HG03196 (cell line): Measurements from ENCODE around the gene MPP3.
"Not testable (repeated sequence)": the region's sequence is repeated elsewhere in the genome, so short reads cannot be mapped to it uniquely, and the experiment has no call there.

Experiments used
- ATAC-seq: cut with Tn5 transposase; IDR thresholded peaks from one replicate; pipeline ENCODE4 v1.9.1; 2021; ENCODE audit not compliant: unreplicated experiment

MPP3 gene, protein sequence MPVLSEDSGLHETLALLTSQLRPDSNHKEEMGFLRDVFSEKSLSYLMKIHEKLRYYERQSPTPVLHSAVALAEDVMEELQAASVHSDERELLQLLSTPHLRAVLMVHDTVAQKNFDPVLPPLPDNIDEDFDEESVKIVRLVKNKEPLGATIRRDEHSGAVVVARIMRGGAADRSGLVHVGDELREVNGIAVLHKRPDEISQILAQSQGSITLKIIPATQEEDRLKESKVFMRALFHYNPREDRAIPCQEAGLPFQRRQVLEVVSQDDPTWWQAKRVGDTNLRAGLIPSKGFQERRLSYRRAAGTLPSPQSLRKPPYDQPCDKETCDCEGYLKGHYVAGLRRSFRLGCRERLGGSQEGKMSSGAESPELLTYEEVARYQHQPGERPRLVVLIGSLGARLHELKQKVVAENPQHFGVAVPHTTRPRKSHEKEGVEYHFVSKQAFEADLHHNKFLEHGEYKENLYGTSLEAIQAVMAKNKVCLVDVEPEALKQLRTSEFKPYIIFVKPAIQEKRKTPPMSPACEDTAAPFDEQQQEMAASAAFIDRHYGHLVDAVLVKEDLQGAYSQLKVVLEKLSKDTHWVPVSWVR

DNA sequence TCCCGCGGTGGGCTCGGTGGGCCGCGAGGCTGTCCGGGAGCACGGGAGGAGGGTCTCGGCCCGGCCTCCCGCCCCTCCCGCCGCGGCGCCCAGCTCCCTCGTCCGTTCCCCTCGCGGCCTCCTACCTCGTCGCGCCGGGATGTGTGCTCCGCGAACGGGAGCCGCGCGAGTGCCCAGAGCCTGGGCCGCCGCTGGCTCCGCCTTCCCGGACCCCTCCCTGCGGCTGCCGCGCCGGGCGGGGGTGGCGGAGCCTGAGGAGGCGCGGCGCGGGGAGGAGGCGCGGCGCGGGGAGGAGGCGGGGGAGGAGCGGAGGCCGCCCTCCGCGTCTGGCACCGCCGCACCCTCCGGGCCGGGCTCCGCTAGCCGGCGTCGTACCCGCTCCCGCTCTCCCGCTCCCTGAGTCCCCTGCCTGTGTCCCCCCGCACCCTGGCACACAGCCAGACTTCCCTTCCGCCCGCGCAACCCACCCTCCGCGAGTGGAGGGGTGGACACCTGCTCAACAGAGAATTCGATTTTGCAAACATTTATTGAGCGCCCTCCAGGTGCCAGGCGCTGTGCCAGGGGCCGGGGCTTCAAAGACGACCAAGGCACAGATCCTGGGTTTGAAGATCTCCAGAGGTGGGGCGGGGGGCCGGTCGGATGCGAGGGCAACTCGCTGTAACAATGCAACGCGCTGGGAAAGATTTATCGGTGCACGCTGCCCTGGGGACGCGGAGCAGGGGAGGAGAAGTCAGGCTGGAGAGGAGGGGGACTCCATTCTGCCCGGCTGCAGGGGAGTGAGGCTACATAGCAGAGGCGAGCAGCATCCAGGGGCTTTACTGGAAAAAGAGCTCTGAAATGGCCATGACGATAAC is at the start of gene MPP3:
Gene MPP3, minus strand, starts transcription at position 171 of the 854 bp plus-strand sequence. CDS start 1,240 bp downstream, outside the sequence.
- ATAC-seq, result no peak

DNA sequence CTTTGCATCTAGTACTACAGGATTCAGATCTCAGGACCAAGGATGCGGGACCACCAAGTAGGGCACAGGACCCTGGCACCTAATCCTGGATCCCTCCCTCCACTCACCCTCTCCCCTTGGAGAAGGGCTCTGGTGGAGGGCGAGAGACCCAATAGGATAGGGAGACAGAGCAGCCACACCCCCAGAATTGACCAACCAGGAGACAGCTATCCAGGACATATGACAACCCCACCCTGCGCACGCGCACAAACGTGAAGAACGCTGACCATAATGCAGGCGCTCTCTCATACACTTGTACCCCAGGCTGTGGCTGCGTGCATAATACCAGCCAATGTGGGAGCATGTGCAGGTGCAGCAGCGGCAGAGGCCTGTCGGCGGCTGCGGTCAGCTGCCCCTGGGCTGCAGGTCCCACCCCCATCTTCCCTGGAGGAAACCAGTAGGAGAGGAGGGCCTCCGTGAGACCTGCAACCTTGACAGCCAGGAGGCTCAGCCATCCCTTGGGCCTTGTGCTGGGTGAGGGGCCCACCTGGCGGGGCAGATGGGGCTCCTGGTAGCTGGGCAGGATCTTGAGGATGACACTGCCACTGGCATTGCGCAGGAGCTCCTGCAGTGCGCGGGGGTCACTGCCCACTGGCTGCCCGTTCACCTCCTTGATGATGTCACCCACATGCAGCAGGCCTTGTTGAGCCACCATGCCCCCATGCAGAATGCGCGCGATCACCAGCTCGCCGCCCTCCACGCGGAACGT is 49.0 kb upstream of the MPP3 start:
- ATAC-seq, result no peak

DNA sequence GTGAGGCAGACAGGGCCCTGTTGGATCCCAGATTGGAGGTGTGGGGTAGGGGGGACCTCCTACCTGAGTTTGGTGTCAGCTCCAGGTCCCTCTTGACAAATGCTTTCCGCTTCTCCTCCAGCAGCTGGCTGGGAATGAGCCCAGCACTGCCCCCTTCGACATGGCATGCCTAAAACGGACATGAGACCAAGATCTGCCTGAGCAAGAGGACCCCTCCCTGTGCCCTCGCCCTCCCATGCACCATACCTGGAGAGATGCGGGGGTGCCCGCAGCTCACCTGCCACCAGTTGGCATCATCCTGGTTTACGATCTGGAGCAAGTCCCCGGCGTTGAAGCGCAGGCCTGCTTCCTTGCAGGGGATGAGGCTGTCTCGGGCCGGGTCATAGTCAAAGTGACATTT is 48.2 kb upstream of the MPP3 start:
- no peak for ATAC-seq

DNA sequence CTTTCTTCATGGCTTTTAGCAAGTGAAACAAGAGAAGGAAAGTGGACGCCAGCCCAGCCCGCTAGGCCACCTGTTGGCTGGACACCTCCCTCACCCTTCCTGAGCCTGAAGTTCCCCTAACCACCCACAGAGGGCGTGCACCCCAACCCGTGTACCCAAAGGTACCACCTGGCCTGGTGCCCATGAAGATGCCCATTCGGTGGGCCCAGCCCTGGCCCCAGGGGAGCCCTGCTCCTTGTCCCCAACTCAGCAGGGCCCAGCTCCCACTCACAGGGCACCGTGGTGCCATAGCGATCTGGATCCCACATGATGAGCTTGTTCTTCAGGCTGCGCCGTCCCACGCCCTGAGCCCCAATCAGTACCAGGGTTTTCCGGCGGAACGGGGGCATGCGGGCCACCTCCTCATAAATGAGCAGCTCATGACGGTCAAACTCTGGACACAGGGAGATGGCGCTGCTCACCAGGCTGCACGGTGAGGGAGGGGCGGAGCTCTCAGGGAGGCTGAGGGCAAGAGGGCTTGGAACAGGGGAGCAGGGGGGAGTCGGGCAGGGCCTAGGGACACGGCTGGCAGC is 47.6 kb upstream of the MPP3 start:
- no peak for ATAC-seq

DNA sequence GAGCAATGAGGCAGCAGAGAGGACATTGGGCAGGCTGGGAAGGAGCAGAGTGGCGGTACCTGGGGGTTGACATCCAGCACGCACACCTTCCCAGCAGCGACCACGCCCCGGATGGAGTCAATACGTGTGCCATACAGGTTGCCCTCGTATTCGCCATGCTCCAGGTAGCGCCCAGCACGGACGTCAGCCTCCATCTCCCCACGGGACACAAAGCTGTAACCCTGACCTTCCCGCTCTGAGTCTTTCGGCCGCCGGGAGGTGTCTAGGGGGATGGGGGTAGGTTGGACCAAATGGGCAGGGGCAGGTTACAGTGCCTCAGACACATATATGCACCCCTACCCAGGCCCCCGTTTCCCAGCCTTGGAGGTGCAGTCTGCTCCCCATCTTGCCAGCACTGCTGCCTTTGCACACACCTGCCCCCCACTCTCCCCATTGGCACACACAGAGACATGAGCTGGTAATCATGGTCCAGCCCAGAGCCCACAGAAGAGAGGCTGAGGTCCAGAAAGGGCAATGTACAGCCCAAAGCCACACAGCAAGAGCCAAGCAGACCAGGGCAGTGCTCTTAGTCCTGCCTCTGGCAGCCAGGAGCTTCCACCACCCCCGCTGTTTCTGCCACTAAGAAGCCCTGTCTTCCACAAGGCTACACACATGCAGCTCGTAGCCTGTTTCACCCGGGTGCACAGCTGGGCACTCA is 46.9 kb upstream of the MPP3 start:
- ATAC-seq, result no peak

DNA sequence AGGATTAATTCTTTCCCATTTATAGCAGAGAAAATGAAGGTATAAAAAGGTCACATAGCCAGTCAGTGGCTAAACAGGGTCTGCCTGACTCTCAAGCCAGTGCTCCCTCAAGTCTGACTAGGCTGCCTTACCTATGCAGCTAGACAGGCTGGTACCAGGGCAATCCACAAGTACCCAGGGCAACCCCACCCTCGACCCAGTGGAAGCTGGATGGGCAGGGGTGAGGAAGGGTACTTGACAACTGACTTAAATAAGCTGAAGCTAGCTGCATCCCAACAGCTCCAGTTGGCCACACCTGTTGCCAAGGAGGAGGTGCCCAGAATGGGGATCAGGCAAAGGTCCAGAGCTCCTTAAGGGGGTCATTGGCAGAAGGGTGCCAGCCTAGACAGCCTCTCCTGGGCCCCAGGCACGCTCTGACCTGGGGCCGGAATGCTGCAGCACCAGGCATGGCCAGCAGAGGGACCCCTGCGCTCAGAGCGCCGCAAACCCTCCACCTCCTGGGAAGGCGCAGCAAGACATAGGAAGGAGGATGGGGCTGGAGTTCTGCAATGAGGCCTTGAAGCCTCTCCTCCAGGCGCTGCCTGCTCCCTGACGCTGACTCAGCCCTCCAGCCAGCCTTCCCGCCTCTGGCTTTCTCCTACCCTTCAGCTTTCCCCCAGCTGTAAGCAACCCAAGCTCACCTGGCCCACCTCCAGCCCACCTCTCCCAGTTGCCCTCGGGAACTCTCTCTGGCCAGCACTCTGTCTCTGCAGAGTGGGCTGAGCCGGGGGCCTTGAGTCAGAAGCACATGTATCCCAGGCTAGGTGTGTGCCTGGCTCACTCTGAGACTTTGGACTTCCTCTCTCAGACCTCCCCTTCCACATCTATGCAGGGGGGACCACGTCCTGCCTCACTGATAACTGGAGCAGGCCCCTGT is 45.6 kb upstream of the MPP3 start:
- no peak for ATAC-seq

DNA sequence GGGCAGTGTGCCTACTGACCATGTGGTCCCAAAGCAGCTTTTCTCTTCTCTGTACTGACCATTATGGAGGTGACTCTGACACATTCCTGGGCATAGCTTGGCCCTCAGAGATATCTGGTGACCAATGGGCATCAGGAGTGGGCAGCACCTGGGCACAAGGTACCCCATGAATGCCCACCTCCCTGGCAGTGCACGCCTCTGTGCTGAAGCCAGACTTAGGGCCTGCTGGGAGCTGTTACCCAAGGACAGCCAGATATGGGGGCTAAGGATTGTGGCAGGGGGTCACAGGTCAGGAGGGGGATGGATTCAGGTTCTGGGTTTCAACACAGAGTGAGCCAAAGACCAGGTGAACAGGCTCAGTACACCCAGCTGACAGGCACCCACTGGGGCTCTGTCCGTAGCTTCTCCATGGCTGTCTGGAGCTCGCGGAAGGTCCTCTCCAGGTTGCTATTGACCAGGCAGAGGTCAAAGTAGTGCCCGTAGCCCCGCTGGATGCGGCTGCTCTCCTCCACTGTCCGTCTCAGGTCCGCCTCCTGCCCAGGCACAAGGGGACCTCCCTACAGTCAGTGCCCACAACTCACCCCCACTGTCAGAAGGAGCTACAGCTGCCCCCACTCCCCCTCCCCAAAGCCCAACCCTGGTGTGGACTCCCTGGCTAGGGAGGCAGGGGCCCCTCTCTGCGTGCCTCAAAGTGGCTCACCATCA is 44.7 kb upstream of the MPP3 start:
- ATAC-seq, result no peak

DNA sequence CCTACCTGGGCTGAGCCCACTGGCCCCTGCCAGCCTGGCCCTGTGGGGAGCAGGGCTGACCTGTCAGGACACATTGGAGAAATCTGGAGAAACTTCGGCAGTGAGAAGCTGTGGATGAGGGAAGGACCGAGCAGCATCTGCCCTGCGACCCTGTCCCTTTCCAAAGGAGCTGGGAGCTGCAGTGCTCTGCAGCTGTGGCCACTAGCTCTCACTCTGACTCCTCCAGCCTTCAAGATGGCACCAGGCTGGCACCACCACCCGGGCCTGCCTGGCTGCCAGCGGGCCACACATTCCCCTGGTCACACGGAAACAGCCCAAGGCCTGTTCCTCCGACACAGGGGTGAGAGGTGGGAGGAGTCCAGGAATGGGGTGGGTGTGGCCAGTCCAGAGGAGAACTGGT is 44.1 kb upstream of the MPP3 start:
- ATAC-seq, result no peak

DNA sequence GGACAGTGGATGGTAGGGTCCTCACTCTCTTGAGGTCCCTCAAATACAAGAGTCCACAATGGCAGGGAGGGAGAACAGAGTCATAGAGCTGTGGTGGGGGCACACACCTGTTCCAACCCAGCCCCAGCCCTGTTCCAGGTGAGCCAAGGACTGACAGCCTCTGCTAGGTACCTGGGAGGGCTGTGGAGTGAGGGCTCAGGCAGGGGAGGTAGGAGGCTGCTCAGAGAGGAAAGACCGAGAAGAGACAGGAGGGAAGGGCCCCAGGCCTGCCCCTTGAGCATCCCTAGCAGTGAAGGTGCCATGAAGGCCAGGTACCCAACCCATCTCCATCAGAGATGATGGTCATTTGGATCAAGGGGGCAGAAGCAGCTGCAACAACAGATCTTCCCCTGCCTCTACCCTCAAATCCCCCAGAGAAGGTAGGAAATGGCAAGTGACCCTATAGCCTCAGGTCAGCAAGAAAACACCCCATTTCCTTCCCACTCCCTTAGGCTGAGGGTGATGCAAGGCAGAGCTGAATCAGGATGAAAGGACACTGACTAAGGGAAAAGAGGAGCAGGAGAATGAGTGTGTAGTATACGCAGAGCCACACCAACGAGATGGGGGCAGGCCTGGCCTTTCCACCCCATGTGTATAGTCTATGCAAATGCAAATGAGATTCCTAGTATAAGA is 42.7 kb upstream of the MPP3 start:
- ATAC-seq, result no peak

DNA sequence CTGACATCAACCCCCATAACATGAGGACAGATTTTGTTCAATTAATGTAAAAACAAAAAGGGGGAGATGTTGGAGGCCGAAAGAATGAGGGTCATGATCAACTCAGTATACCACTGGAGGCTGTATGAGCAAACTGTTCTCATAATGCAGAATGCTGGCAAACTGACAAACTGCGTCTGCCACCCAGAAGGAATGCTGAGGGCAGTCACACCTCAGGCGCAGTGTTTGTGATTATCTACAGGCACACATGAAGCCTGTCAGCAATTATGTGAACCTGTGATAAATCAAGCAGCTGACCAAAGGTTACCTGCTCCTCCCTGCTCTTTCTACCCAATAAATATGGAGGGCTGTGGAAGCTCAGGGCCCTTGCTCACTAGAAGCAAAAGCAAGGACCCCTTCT is 41.3 kb upstream of the MPP3 start:
- ATAC-seq, result no peak

DNA sequence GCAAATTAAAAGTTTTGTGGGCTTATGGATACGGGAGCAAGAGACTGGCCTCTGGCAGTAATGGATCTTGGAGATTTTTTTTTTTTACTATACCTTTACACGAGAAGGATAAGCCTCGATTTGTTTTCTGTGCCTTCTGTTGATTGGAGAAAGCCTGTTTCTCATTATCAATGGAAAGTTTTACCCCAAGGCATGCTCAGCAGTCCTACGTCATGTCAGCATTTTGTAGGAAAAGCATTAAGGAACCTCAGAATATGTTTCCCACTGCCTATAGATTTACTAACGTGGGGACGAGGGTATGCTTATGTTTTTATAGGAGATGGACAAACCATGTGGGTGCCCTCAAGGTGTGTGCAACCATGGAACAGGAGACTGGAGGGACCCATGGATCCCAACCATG is 40.9 kb upstream of the MPP3 start:
- ATAC-seq, result no peak

DNA sequence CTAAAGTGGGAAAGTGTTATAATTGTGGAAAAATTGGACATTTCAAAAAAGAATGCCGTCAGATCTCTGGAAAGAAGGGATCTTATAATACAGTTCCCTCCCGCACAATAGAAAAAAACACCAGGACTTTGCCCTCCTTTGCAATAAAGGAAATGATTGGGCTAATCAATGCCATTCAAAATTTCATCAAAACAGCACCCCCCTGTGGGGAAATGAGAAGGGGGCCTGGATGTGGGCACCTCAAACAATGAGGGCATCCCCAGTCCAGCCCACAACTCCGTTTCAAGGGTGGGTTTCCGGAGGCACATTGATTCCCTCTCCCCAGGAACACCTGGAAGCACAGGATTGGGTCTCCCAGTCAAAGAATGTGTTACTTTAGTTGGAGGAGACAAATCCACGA is 40.1 kb upstream of the MPP3 start:
- no peak for ATAC-seq

DNA sequence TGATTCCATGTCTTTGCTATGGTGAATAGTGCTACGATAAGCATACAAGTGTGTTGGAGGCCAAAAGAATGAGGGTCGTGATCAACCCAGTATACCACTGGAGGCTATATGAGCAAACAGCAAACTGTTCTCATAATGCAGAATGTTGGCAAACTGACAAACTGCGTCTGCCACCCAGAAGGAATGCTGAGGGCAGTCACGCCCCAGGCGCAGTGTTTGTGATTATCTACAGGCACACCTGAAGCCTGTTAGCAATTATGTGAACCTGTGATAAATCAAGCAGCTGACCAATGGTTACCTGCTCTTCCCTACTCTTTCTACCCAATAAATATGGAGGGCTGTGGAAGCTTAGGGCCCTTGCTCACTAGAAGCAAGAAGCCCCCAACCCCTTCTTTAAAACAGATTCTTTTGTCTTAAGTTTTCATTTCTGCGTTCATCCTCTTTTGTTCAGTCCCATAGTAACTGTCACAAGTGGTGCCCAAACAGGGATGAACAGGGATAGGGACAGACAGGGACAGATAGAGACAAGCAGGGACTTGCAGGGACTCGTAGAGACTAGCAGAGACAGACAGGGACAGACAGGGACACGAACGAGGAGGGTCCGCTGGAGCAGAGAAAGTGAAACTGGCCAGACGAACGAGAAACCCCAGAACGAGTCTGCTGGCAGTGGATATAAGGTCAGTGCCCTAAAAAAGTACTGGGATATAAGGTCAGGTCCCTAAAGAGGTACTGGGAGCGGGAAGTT is 39.2 kb upstream of the MPP3 start:
- ATAC-seq, result no peak

DNA sequence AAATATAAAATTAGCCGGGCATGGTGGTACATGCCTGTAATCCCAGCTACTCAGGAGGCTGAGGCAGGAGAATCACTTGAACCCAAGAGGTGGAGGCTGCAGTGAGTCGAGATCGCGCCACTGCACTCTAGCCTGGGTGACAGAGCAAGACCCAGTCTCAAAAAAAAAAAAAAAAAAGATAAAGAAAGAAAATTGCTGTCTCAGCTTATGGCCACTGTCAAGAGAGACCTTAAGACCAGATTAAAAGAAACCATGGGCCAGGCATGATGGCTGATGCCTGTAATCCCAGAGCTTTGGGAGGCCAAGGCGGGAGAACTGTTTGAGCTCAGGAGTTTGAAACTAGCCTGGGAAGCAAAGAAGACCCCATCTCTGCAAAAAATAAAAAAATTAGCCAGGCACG is 36.1 kb upstream of the MPP3 start:
- not testable (repeated sequence) for ATAC-seq

DNA sequence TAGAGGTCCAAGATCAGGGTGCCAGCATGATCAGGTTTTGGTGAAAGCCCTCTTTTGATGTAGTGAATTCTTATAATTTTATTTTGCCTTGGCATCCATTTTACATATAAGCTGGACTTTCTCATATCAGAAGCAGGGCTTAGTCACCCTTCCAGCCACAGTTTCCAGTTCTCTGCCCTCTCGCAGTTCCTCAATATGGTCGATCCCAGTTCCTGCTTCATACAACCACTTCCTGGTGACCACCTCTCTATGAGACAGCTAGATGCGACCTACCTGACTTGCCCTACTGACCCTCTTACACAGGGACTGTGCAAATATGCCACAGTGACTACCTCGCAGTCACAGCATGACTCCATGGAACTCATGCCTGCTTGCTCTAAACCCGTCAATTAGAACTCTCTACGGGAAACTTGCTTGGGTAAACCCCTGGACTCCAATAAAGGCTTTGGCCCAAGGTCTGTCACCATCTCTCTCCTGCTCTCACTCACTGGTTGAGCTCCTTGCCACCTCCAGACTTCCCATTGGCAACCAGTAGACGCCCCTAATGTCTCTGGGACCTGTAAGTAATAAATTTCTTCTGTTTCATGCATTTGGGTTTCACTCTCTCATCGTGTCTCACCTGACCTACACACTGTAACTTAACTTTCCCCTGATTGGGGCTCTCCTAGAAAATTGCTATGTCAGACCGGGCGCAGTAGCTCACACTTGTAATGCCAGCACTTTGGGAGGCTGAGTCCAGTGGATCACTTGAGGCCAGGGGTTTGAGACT is 35.5 kb upstream of the MPP3 start:
- no peak for ATAC-seq

DNA sequence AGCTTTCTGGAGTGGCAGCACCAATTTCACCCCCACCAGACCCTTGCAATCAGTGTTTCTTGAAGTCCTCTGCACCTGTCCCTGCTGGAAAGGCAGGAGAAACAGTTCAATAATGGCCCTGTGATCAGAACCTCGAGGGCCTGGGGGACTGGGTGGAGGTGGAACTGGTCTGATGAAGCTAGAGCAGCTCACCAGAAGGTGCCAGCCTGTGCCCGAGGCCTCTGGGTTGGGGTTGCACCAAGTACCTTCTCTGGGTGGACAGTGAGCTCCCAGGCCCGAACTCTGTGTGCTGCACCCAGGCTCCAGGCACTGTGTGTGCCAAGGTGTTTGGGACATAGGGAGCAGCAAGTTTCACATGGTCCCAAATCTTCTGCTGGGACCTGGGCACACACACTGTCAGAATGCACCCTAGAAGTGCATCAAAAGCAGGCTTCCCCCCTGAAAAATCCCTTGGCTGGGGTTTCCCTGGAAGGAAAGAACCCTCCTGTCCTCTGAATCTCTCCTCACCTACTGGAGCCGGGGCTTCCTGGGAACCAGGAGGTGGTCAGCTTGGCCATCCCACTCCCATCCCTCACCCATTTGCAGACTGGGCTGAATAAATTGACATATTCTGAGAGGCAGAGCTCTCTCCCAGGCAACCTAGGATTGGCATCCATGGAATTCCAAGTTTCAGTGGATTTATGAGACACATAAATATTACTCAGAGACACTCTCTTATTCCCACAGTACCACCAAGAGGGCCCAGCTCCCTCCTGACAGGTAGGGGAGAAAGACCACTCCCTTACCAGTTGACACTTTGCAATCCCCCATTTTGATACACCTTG is 31.4 kb upstream of the MPP3 start:
- ATAC-seq, result no peak
